Lower leg skin (tissue), 3 donors: ENCODE results near the gene GLIPR2.

ENCODE experiments used
- POLR2A ChIP-seq, 2 donors: fragments of 450-650 bp; IDR thresholded peaks; one replicate each; pipeline ENCODE4 v1.6.1; 2016 to 2017; ENCODE audit warnings: antibody characterized with exemption in 2 of 2, mild to moderate bottlenecking in 1 of 2, moderate library complexity in 1 of 2
- TF ChIP-seq, protein P1 (sequence below), 3 donors: fragments of 450-650 bp; IDR thresholded peaks; one replicate each; pipeline ENCODE4 v1.5.1; 2016; ENCODE audit warnings: antibody characterized with exemption in 3 of 3, mild to moderate bottlenecking in 3 of 3, moderate library complexity in 2 of 3

DNA sequence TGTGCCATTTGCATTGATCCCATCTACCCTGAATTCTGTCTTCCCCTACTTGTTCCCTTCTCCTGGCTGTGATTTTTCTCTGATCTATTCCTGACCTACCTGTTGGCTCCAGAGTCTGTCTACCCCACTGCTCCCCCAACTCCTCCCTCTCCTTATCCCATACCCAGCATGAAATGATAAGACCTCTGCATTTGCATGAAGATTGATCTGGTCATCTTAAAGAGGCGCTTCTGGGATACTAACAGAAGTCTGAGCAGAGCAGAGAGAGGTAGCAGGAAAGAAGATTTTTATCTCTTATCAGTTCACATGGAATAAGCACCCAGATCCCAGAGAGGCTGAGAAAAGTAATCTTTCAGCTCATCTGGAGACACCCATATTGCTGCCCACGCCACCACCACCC, 18.3 kb upstream of the GLIPR2 start:
- TF ChIP-seq, protein P1, sequence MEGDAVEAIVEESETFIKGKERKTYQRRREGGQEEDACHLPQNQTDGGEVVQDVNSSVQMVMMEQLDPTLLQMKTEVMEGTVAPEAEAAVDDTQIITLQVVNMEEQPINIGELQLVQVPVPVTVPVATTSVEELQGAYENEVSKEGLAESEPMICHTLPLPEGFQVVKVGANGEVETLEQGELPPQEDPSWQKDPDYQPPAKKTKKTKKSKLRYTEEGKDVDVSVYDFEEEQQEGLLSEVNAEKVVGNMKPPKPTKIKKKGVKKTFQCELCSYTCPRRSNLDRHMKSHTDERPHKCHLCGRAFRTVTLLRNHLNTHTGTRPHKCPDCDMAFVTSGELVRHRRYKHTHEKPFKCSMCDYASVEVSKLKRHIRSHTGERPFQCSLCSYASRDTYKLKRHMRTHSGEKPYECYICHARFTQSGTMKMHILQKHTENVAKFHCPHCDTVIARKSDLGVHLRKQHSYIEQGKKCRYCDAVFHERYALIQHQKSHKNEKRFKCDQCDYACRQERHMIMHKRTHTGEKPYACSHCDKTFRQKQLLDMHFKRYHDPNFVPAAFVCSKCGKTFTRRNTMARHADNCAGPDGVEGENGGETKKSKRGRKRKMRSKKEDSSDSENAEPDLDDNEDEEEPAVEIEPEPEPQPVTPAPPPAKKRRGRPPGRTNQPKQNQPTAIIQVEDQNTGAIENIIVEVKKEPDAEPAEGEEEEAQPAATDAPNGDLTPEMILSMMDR (IDR thresholded peaks at IDR 0.05) = no peak
- no peak for TF ChIP-seq POLR2A (IDR thresholded peaks at IDR 0.05)
